GM10248 (cell line): ENCODE measurements around the gene TMEM191B.
"Not testable (repeated sequence)": the region's sequence is repeated elsewhere in the genome, so short reads cannot be mapped to it uniquely, and the experiment has no call there.

Source experiments
- CTCF ChIA-PET: fragments of 300-600 bp; sonication (Branson Sonifier 250); formaldehyde crosslinking; extraction: SDS; loops from one replicate; lab custom pipeline; 2021; ENCODE audit warnings: antibody characterized with exemption; lab: Yijun Ruan, JAX
- POLR2A ChIA-PET: fragments of 350-650 bp; sonication (Branson Sonifier 250); formaldehyde crosslinking; extraction: SDS; loops from one replicate; lab custom pipeline; 2020; ENCODE audit warnings: antibody characterized with exemption; lab: Yijun Ruan, JAX
- DNase-seq: peaks from one replicate; pipeline ENCODE4 v3.0.0; 2012; ENCODE audit errors: extremely low spot score

TMEM191B gene

GRCh38 chr22:18527752-18528596 lies at the start of gene TMEM191B:
TSS of gene TMEM191B (plus strand) at chr22:18527802. CDS start at chr22:18527981, 179 bp downstream.
- POLR2A ChIA-PET, CTCF ChIA-PET, DNase-seq: not testable (repeated sequence)

- CTCF ChIA-PET, POLR2A ChIA-PET, DNase-seq: not testable (repeated sequence)
These were observed 31.4 kb upstream of the TMEM191B start for GRCh38 chr22:18496227-18496626.

DNA sequence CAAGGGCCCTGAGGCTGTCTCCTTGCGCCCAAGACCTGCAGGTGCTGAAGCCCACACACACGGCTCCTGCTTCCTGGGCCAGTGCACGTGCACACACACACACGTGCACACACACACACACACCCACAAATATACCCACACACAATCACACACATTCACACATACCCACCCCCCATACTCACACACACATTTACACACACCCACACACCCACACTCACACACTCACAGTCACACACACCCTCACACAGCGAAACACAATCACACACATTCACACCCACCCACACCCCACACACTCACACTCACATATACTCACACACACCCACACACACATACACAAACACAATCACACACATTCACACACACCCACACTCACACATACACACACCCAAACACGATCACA lies 16.3 kb upstream of the TMEM191B start:
- POLR2A ChIA-PET, DNase-seq, CTCF ChIA-PET: not testable (repeated sequence)

DNA sequence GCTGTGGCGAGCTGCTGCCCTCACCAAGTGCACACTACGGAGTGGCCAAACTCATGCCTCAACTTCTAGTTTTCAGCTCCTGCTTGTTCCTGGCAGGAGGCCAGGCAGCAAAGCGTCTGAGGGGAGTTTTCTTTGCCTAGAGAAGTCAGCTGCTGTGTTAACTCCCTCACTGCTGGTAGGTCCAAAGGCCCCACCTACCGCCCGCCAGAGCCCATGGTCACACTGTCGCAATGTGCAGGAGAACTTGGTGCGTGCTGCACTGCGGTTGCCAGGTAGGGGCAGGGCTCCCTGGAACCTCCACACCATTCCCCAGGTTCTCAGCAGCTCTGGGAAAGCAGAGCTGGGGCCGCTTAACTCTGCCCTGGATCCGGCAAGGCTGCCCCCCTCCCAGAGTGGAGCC lies 15.2 kb upstream of the TMEM191B start:
- DNase-seq, POLR2A ChIA-PET, CTCF ChIA-PET: not testable (repeated sequence)

DNA sequence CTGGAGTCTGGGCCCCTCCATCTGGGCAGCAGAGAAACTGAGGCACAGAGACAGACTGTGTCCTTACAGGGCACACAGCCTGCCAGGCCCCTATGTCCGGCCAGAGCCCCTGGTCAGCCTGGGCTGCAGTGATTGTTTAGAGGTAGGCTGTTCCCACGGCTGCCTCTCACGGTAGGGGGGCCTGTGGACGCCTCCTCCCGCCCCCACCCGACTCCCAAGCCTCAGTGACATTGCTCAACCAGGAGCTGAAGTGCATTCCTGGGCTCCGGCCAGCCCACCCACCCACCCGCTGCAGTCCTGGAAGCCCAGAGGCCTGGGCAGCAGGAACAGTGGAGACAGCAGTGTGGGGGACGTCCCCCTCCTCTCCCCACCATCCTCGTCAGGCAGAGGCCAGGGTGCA lies 14.1 kb upstream of the TMEM191B start:
- DNase-seq, POLR2A ChIA-PET, CTCF ChIA-PET: not testable (repeated sequence)

DNA sequence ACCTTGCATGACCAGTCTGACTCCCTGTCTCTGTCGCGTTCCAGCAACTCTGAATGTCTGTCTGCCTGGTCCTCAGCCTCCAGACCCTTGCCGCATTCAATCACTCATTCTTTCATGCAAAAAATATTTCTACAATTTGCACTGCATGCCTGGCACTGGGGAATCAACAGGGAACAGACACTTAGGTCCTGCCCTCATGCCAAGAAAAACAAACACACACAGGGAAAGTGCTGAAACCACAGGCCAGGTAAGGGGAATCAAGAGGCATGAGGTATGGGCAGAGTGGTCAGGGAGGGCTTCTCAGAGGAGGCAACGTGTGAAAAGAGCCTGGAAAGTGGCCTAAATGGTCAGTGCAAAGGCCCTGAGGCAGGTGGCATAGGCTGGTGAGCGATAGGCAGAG lies 9.5 kb upstream of the TMEM191B start, which contains the start of gene GGTLC3:
Gene GGTLC3 (minus strand): TSS at position 101 of the 400 bp plus-strand sequence. CDS start 264 bp downstream, outside the sequence.
- POLR2A ChIA-PET, CTCF ChIA-PET: not testable (repeated sequence)

DNA sequence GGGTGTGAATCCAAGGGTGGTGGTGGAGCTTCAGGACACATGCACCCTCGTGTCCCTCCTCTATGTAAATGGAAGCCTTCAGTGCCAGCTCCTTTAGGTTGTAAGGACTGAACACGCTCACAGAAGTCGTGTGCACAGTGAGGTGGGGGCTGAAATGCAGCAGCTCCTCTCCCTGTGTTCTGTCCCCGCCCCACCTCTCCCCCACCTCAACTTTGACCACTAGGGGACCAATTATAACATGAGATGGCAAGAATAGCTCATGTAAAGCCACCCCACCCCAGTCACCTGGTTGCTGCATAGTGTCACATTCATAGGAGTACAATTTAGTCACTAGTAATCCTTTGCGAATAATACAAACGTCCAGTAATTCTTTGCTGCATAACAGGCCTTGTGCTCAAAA lies 4.8 kb upstream of the TMEM191B start:
- DNase-seq, POLR2A ChIA-PET, CTCF ChIA-PET: not testable (repeated sequence)

More for the DNA sequence above, 9.5 kb upstream of the TMEM191B start, which contains the start of gene GGTLC3:
- not testable (repeated sequence) for DNase-seq

DNA sequence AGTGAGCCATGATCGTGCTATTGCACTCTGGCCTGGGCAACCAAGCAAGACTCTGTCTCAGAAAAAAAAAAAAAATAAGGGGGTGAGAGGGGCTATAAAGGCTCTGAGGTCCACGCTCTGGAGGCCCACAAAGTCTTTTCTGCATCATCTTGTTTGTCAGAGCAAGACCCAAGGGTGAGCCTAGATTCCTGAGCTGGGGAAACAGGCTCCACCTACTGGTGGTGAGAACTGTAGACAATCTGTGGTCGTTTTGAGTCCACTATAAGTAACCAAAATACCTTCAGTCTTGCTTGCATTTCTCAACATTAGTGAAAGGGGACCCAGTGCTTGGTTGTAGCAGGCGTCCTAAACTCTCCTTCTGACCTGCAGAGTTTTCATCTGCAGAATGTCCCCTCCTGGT lies 4.3 kb upstream of the TMEM191B start:
- CTCF ChIA-PET, POLR2A ChIA-PET, DNase-seq: not testable (repeated sequence)

- CTCF ChIA-PET, DNase-seq, POLR2A ChIA-PET: not testable (repeated sequence)
These were observed 1.2 kb downstream of the TMEM191B start for GRCh38 chr22:18528597-18529415.

DNA sequence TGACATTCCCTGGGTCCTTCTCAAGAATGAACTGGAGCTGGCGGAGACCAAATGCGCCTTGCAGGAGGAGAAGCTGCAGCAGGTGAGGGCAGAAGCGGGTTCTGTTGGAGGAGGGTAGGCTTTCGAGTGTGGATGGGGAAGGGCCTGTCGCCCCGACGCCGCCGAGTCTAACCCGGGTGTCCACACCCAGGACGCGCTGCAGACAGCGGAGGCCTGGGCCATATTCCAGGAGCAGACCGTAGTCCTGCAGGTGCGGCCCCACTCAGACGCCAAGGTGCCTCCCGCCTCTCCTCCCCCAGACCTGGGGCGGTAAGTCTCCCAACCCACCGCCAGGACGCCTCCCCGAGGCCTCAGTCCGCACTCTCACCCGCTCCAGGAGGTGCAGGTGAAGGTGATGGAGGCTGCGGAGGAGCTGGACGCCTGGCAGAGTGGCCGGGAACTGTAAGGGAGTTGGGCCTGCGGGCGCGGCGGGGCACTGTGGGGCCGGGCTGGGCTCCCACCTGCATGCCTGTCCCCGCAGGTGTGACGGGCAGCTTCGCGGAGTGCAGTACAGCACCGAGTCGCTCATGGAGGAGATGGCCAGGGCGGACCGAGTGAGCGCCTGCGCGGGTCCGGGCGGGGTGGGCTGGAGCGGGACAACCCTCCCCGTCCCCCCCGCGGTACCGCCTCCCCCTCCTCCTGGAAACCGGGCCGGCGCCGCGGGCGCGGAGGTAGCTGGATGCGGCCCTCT lies 2.0 kb downstream of the TMEM191B start:
- CTCF ChIA-PET, POLR2A ChIA-PET, DNase-seq: not testable (repeated sequence)

GRCh38 chr22:18533633-18534032 lies 6.0 kb downstream of the TMEM191B start:
- DNase-seq, POLR2A ChIA-PET, CTCF ChIA-PET: not testable (repeated sequence)

- CTCF ChIA-PET, DNase-seq, POLR2A ChIA-PET: not testable (repeated sequence)
These were observed 6.7 kb downstream of the TMEM191B start for GRCh38 chr22:18534315-18534714.

- DNase-seq, CTCF ChIA-PET, POLR2A ChIA-PET: not testable (repeated sequence)
These were observed 12.4 kb downstream of the TMEM191B start for GRCh38 chr22:18539994-18540393.

- DNase-seq, POLR2A ChIA-PET, CTCF ChIA-PET: not testable (repeated sequence)
These were observed 15.8 kb downstream of the TMEM191B start for GRCh38 chr22:18543400-18543799.

GRCh38 chr22:18544615-18545014 lies 17.0 kb downstream of the TMEM191B start:
- DNase-seq, POLR2A ChIA-PET, CTCF ChIA-PET: not testable (repeated sequence)

GRCh38 chr22:18549458-18550179 lies 22.0 kb downstream of the TMEM191B start:
- POLR2A ChIA-PET, CTCF ChIA-PET, DNase-seq: not testable (repeated sequence)

- DNase-seq, CTCF ChIA-PET: not testable (repeated sequence)
These were observed 23.4 kb downstream of the TMEM191B start for GRCh38 chr22:18551046-18551445.

More at GRCh38 chr22:18551046-18551445, 23.4 kb downstream of the TMEM191B start:
- POLR2A ChIA-PET, result not testable (repeated sequence)
